WTC11 (cell line): Measurements from ENCODE around the gene CAMKMT. TPM values are rescaled to one million over a fixed set of nuclear protein-coding genes. Genes with fewer than 3 reads are reported as not detected.

Source experiments
- ATAC-seq: fragments of 200-7000 bp; cut with Tn5 transposase; 2 replicates; pipeline ENCODE4 v1.10.0; 2021; ENCODE audit warnings: mild to moderate bottlenecking, moderate library complexity
- CTCF ChIA-PET: fragments of 300-600 bp; sonication (Branson Sonifier 250); formaldehyde crosslinking; loops from one replicate; lab custom pipeline; 2021; ENCODE audit warnings: antibody characterized with exemption; lab: Charles Lee
- POLR2A ChIA-PET: fragments of 350-600 bp; sonication (Branson Sonifier 250); formaldehyde crosslinking; loops from one replicate; lab custom pipeline; 2021; ENCODE audit warnings: antibody characterized with exemption; lab: Charles Lee
- DNase-seq: peaks from one replicate; pipeline ENCODE4 v3.0.0; 2021; ENCODE audit warnings: low spot score
- H3K27ac Mint-ChIP-seq: 2 replicates; pipeline ENCODE4 v1.8.0; 2021; ENCODE audit warnings: mixed read lengths
- H3K27me3 Mint-ChIP-seq: 2 replicates; pipeline ENCODE4 v1.8.0; 2021; ENCODE audit warnings: low read depth, mild to moderate bottlenecking, moderate library complexity, mixed read lengths
- H3K36me3 Mint-ChIP-seq: 2 replicates; pipeline ENCODE4 v1.8.0; 2021; ENCODE audit warnings: mixed read lengths
- H3K4me1 Mint-ChIP-seq: 2 replicates; pipeline ENCODE4 v1.8.0; 2022; ENCODE audit warnings: mixed read lengths
- H3K4me3 Mint-ChIP-seq: 2 replicates; pipeline ENCODE4 v1.8.0; 2021; ENCODE audit warnings: mild to moderate bottlenecking, moderate library complexity, mixed read lengths
- H3K9me3 Mint-ChIP-seq: 2 replicates; pipeline ENCODE4 v1.8.0; 2021; ENCODE audit warnings: mixed read lengths
- CREB1 ChIP-seq: sonication (generic); formaldehyde crosslinking; IDR thresholded peaks from 2 replicates; pipeline ENCODE4 v1.8.0; 2023; ENCODE audit warnings: mild to moderate bottlenecking, missing genetic modification reagents
- ELF4 ChIP-seq: sonication (generic); formaldehyde crosslinking; IDR thresholded peaks from 2 replicates; pipeline ENCODE4 v1.8.1; 2022; ENCODE audit warnings: low read depth, mild to moderate bottlenecking, moderate library complexity, missing genetic modification reagents
- ESRRA ChIP-seq: sonication (generic); formaldehyde crosslinking; IDR thresholded peaks from 2 replicates; pipeline ENCODE4 v1.8.1; 2022; ENCODE audit warnings: mild to moderate bottlenecking, missing genetic modification reagents, borderline replicate concordance
- ETV6 ChIP-seq: sonication (generic); formaldehyde crosslinking; IDR thresholded peaks from 2 replicates; pipeline ENCODE4 v1.8.1; 2022; ENCODE audit warnings: mild to moderate bottlenecking, missing genetic modification reagents
- FOXJ3 ChIP-seq: sonication (generic); formaldehyde crosslinking; IDR thresholded peaks from 2 replicates; pipeline ENCODE4 v1.9.0; 2021; ENCODE audit warnings: missing genetic modification reagents, mild to moderate bottlenecking, borderline replicate concordance
- HMGA2 ChIP-seq: fragments of 250-450 bp; sonication (Bioruptor Pico); IDR thresholded peaks from 2 replicates; pipeline ENCODE4 v1.4.0; 2021; ENCODE audit warnings: mild to moderate bottlenecking, moderate library complexity
- MYBL2 ChIP-seq: sonication (generic); formaldehyde crosslinking; IDR thresholded peaks from 2 replicates; pipeline ENCODE4 v1.8.1; 2023; ENCODE audit warnings: mild to moderate bottlenecking, moderate library complexity, missing genetic modification reagents
- OVOL2 ChIP-seq: fragments of 250-450 bp; sonication (Bioruptor Pico); IDR thresholded peaks from 2 replicates; pipeline ENCODE4 v1.9.0; 2021; ENCODE audit warnings: mild to moderate bottlenecking, borderline replicate concordance
- PRRX2 ChIP-seq: fragments of 250-450 bp; sonication (Bioruptor Pico); IDR thresholded peaks from 2 replicates; pipeline ENCODE4 v1.8.0; 2021; ENCODE audit warnings: mild to moderate bottlenecking
- SMAD4 ChIP-seq: sonication (generic); formaldehyde crosslinking; IDR thresholded peaks from 2 replicates; pipeline ENCODE4 v1.8.0; 2022; ENCODE audit warnings: mild to moderate bottlenecking, missing genetic modification reagents
- SOX15 ChIP-seq: fragments of 250-450 bp; sonication (Bioruptor Pico); IDR thresholded peaks from 2 replicates; pipeline ENCODE4 v1.9.0; 2021; ENCODE audit warnings: mild to moderate bottlenecking
- TEAD1 ChIP-seq: sonication (generic); formaldehyde crosslinking; IDR thresholded peaks from 2 replicates; pipeline ENCODE4 v1.8.0; 2022; ENCODE audit warnings: mild to moderate bottlenecking, missing genetic modification reagents
- TEAD4 ChIP-seq: sonication (generic); formaldehyde crosslinking; IDR thresholded peaks from 2 replicates; pipeline ENCODE4 v1.8.0; 2022; ENCODE audit warnings: mild to moderate bottlenecking, missing genetic modification reagents
- ZNF416 ChIP-seq: fragments of 250-450 bp; sonication (Bioruptor Pico); IDR thresholded peaks from 2 replicates; pipeline ENCODE4 v1.9.0; 2021; ENCODE audit warnings: mild to moderate bottlenecking, inconsistent platforms
- total RNA-seq: library from RNA; stranded (reverse); gene quantifications from 3 replicates; pipeline ENCODE4 v1.2.3, GENCODE V29; 2021
- TF ChIP-seq, protein P1 (sequence below): sonication (generic); formaldehyde crosslinking; IDR thresholded peaks from 2 replicates; pipeline ENCODE4 v1.8.0; 2022; ENCODE audit warnings: mild to moderate bottlenecking, missing genetic modification reagents
- TF ChIP-seq, protein P2 (sequence below): sonication (generic); formaldehyde crosslinking; IDR thresholded peaks from 2 replicates; pipeline ENCODE4 v1.8.1; 2023; ENCODE audit warnings: mild to moderate bottlenecking, missing genetic modification reagents
- TF ChIP-seq, protein P3 (sequence below): sonication (generic); formaldehyde crosslinking; IDR thresholded peaks from 2 replicates; pipeline ENCODE4 v1.8.0; 2023; ENCODE audit warnings: missing genetic modification reagents
- TF ChIP-seq, protein P4 (sequence below): fragments of 250-450 bp; sonication (Bioruptor Pico); IDR thresholded peaks from 2 replicates; pipeline ENCODE4 v1.9.0; 2021; ENCODE audit warnings: mild to moderate bottlenecking
- TF ChIP-seq, protein P5 (sequence below): fragments of 250-450 bp; sonication (Bioruptor Pico); IDR thresholded peaks from 2 replicates; pipeline ENCODE4 v1.9.0; 2021; ENCODE audit warnings: mild to moderate bottlenecking

Gene CAMKMT
- total RNA-seq, 1 experiment from 2014 or later, result 20.6 TPM

DNA sequence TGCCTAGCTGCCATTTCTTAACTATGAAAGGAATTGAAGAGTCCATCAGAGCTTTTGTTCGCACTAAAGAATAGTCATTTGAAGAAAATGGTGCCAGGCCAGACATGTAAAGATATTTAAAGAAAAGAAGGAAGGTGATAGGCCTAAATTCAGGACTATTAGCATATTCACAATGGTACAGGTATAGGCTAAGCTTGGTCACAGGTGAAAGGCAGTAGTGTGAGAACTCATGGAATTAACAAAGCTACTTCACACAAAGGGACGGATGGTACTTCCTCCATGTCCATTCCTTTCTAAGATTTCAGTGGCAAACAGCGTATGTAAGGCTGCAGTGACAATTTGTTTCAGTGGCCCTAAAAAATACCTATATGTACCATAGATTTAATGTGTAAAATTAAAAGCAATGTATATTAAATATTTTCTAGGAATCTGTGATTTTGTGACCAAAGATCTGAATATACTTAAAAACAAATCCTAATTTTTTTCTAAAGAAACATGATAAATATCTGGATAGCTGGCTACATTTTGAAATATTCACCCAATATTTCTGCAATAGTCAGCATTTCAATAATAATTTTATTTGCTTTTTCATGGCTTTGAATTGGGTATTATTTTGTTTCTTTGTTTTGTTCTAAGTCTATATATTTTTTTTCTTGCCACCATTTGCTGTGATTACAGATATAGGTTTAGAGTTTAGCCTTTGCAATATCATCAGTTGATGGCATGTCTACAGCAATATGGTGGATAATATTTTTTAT is 116.1 kb downstream of the CAMKMT start:
- Mint-ChIP-seq H3K27ac (0 out of 2 replicates have a peak overlapping the region, but pooled peaks have one; percentile 15), H3K4me1 (peaks cover 49% of the 10 kb centered on the region), H3K4me3 (no peak overlapping the region), H3K27me3 (no peaks in the 10 kb centered on the region), H3K9me3 (no peaks in the 10 kb centered on the region), H3K36me3 (no peaks in the 10 kb centered on the region)
- TF ChIP-seq TEAD4 (CRISPR knock-in tag), result no peak
- no peak for TF ChIP-seq SMAD4
- TF ChIP-seq, protein P1, sequence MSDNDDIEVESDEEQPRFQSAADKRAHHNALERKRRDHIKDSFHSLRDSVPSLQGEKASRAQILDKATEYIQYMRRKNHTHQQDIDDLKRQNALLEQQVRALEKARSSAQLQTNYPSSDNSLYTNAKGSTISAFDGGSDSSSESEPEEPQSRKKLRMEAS (CRISPR knock-in tag), result no peak
- TF ChIP-seq, protein P2, sequence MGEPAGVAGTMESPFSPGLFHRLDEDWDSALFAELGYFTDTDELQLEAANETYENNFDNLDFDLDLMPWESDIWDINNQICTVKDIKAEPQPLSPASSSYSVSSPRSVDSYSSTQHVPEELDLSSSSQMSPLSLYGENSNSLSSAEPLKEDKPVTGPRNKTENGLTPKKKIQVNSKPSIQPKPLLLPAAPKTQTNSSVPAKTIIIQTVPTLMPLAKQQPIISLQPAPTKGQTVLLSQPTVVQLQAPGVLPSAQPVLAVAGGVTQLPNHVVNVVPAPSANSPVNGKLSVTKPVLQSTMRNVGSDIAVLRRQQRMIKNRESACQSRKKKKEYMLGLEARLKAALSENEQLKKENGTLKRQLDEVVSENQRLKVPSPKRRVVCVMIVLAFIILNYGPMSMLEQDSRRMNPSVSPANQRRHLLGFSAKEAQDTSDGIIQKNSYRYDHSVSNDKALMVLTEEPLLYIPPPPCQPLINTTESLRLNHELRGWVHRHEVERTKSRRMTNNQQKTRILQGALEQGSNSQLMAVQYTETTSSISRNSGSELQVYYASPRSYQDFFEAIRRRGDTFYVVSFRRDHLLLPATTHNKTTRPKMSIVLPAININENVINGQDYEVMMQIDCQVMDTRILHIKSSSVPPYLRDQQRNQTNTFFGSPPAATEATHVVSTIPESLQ, result no peak
- no peak for TF ChIP-seq PRRX2 (CRISPR knock-in tag)
- TF ChIP-seq, protein P3, sequence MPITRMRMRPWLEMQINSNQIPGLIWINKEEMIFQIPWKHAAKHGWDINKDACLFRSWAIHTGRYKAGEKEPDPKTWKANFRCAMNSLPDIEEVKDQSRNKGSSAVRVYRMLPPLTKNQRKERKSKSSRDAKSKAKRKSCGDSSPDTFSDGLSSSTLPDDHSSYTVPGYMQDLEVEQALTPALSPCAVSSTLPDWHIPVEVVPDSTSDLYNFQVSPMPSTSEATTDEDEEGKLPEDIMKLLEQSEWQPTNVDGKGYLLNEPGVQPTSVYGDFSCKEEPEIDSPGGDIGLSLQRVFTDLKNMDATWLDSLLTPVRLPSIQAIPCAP (CRISPR knock-in tag), result no peak
- no peak for TF ChIP-seq ETV6 (CRISPR knock-in tag)
- no peak for TF ChIP-seq MYBL2
- TF ChIP-seq, protein P4, sequence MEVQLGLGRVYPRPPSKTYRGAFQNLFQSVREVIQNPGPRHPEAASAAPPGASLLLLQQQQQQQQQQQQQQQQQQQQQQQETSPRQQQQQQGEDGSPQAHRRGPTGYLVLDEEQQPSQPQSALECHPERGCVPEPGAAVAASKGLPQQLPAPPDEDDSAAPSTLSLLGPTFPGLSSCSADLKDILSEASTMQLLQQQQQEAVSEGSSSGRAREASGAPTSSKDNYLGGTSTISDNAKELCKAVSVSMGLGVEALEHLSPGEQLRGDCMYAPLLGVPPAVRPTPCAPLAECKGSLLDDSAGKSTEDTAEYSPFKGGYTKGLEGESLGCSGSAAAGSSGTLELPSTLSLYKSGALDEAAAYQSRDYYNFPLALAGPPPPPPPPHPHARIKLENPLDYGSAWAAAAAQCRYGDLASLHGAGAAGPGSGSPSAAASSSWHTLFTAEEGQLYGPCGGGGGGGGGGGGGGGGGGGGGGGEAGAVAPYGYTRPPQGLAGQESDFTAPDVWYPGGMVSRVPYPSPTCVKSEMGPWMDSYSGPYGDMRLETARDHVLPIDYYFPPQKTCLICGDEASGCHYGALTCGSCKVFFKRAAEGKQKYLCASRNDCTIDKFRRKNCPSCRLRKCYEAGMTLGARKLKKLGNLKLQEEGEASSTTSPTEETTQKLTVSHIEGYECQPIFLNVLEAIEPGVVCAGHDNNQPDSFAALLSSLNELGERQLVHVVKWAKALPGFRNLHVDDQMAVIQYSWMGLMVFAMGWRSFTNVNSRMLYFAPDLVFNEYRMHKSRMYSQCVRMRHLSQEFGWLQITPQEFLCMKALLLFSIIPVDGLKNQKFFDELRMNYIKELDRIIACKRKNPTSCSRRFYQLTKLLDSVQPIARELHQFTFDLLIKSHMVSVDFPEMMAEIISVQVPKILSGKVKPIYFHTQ (CRISPR knock-in tag), result no peak
- TF ChIP-seq OVOL2 (CRISPR knock-in tag), result no peak
- no peak for TF ChIP-seq TEAD1 (CRISPR knock-in tag)
- TF ChIP-seq HMGA2 (CRISPR knock-in tag), result no peak
- TF ChIP-seq CREB1 (CRISPR knock-in tag), result no peak
- TF ChIP-seq ESRRA (CRISPR knock-in tag), result no peak
- TF ChIP-seq FOXJ3 (CRISPR knock-in tag), result no peak
- TF ChIP-seq, protein P5, sequence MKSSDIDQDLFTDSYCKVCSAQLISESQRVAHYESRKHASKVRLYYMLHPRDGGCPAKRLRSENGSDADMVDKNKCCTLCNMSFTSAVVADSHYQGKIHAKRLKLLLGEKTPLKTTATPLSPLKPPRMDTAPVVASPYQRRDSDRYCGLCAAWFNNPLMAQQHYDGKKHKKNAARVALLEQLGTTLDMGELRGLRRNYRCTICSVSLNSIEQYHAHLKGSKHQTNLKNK (CRISPR knock-in tag), result no peak
- TF ChIP-seq ZNF416 (CRISPR knock-in tag), result no peak
- TF ChIP-seq ELF4 (CRISPR knock-in tag), result no peak
- TF ChIP-seq SOX15 (CRISPR knock-in tag), result no peak
- no peak for DNase-seq
- CTCF ChIA-PET, result interaction anchor here (1.0 to 3.7 kb wide), 8 partner anchors 9 to 434 kb away, joined by 3 to 57 read pairs (median 4); no protein-coding TSS in a partner anchor
- POLR2A ChIA-PET, result interaction anchor here (1.0 to 1.9 kb wide), 2 partner anchors 15 to 116 kb away, joined by 3 to 5 read pairs; partner anchors contain the start of genes CAMKMT and PREPL
- ATAC-seq, result peak; percentile 77
